K562 (cell line): ENCODE data around the gene RALB. TPM values are rescaled to one million over a fixed set of nuclear protein-coding genes. Genes with fewer than 3 reads are reported as not detected.

Experiments
- BCL6 ChIP-seq: fragments of 250-450 bp; sonication (Bioruptor Pico); IDR thresholded peaks from 2 replicates; pipeline ENCODE4 v1.4.0; 2020
- BCLAF1 ChIP-seq, 2 experiments: fragments of 450-650 bp in 1 of 2; IDR thresholded peaks; 2 replicates each; pipeline ENCODE4 v1.6.1; 2011 to 2017; ENCODE audit warnings: low read depth in 2 of 2, antibody characterized with exemption in 1 of 2, borderline replicate concordance in 1 of 2, low read length in 1 of 2, mild to moderate bottlenecking in 1 of 2, mixed read lengths in 1 of 2; ENCODE audit not compliant: control insufficient read depth in 1 of 2
- CBFA2T2 ChIP-seq: fragments of 450-650 bp; conservative IDR thresholded peaks from 2 replicates; pipeline ENCODE4 v1.6.1; 2017; ENCODE audit warnings: mild to moderate bottlenecking
- CBX3 ChIP-seq, 2 experiments: IDR thresholded peaks; 1 replicate in 1 of 2; 2 replicates in 1 of 2; pipeline ENCODE4 v1.6.1; 2012; ENCODE audit warnings: inconsistent platforms in 2 of 2, low read length in 2 of 2, borderline replicate concordance in 1 of 2, control low read depth in 1 of 2
- ERF ChIP-seq: fragments of 450-650 bp; formaldehyde crosslinking; IDR thresholded peaks from 2 replicates; pipeline ENCODE4 v1.4.0; 2020; ENCODE audit warnings: mild to moderate bottlenecking, mixed read lengths
- HNRNPL ChIP-seq: fragments of 200-400 bp; formaldehyde crosslinking; IDR thresholded peaks from 2 replicates; pipeline ENCODE4 v1.6.1; 2017; ENCODE audit warnings: low read depth, mild to moderate bottlenecking, low read length
- JUND ChIP-seq, 2 experiments: IDR thresholded peaks; 2 replicates in 1 of 2; 3 replicates in 1 of 2; pipeline ENCODE4 v1.6.1; 2011; ENCODE audit warnings: borderline replicate concordance in 2 of 2, low read depth in 2 of 2, low read length in 2 of 2, improper control_type of control experiment in 1 of 2, missing biosample characterization in 1 of 2, missing genetic modification characterization in 1 of 2, missing genetic modification reagents in 1 of 2
- MTA2 ChIP-seq: fragments of 450-650 bp; IDR thresholded peaks from 2 replicates; pipeline ENCODE4 v1.6.1; 2016; ENCODE audit warnings: low read depth
- OTX1 ChIP-seq: fragments of 450-650 bp; formaldehyde crosslinking; IDR thresholded peaks from 2 replicates; pipeline ENCODE4 v1.4.0; 2022; ENCODE audit warnings: mild to moderate bottlenecking
- RBFOX2 ChIP-seq: fragments of 200-400 bp; formaldehyde crosslinking; IDR thresholded peaks from 2 replicates; pipeline ENCODE4 v1.6.1; 2017; ENCODE audit warnings: low read depth, mild to moderate bottlenecking, low read length, moderate library complexity
- RBM34 ChIP-seq: fragments of 200-400 bp; formaldehyde crosslinking; IDR thresholded peaks from 2 replicates; pipeline ENCODE4 v1.6.1; 2018; ENCODE audit warnings: low read length, borderline replicate concordance; ENCODE audit not compliant: insufficient read depth
- VEZF1 ChIP-seq: fragments of 200-800 bp; sonication (Bioruptor generic); IDR thresholded peaks from 2 replicates; pipeline ENCODE4 v1.6.1; 2017; ENCODE audit warnings: missing genetic modification characterization, missing compliant biosample characterization
- ZBTB1 ChIP-seq: sonication (generic); formaldehyde crosslinking; IDR thresholded peaks from 2 replicates; pipeline ENCODE4 v1.8.1; 2023; ENCODE audit warnings: missing genetic modification reagents, low read depth, mild to moderate bottlenecking, borderline replicate concordance
- ZBTB33 ChIP-seq: sonication (generic); formaldehyde crosslinking; IDR thresholded peaks from 2 replicates; pipeline ENCODE4 v1.8.1; 2023; ENCODE audit warnings: mild to moderate bottlenecking, missing genetic modification reagents
- ZNF232 ChIP-seq: sonication (generic); formaldehyde crosslinking; IDR thresholded peaks from 2 replicates; pipeline ENCODE4 v1.8.0; 2022; ENCODE audit warnings: mild to moderate bottlenecking, missing genetic modification reagents
- ZNF316 ChIP-seq: fragments of 450-650 bp; IDR thresholded peaks from 2 replicates; pipeline ENCODE4 v1.6.1; 2016
- ZNF507 ChIP-seq: conservative IDR thresholded peaks from 2 replicates; pipeline ENCODE4 v1.6.1; 2017; ENCODE audit warnings: missing genetic modification characterization, missing compliant biosample characterization
- ZNF699 ChIP-seq: fragments of 250-450 bp; sonication (Bioruptor Pico); IDR thresholded peaks from 2 replicates; pipeline ENCODE4 v1.8.0; 2021; ENCODE audit warnings: mild to moderate bottlenecking, moderate library complexity; ENCODE audit not compliant: insufficient replicate concordance
- polyA plus RNA-seq, 8 experiments: library from polyadenylated mRNA; depleted of rRNA in 4 of 8; stranded (reverse) in 5 of 8; unstranded in 3 of 8; fragments of >200 nt; fragmentation: Nextera tagmentation in 2 of 8; fragmentation: Illumina TruSeq in 1 of 8; extraction: Ambion mirVana in 2 of 8; extraction: Trizol in 1 of 8; gene quantifications; 2 replicates each; pipeline versions ENCODE4 v1.2.1 to v1.2.3, GENCODE V29; 2011 to 2014; ENCODE audit warnings: inconsistent platforms in 1 of 8, missing spikeins in 1 of 8
- total RNA-seq, 7 experiments: library from RNA; depleted of rRNA in 6 of 7; stranded (reverse); fragments of >200 nt in 6 of 7; fragmentation: Illumina TruSeq in 2 of 7; extraction: Trizol in 2 of 7; gene quantifications; 2 replicates each; pipeline versions ENCODE4 v1.2.1 to v1.2.3, GENCODE V29; 2011 to 2021; ENCODE audit warnings: low replicate concordance in 1 of 7

RALB gene
- total and polyA plus RNA-seq, 9 of the 15 experiments (the other 6 are each of a cell fraction or from before 2014, with no cell fraction given) = 14.8 to 65.6 (median 38.4) TPM

DNA sequence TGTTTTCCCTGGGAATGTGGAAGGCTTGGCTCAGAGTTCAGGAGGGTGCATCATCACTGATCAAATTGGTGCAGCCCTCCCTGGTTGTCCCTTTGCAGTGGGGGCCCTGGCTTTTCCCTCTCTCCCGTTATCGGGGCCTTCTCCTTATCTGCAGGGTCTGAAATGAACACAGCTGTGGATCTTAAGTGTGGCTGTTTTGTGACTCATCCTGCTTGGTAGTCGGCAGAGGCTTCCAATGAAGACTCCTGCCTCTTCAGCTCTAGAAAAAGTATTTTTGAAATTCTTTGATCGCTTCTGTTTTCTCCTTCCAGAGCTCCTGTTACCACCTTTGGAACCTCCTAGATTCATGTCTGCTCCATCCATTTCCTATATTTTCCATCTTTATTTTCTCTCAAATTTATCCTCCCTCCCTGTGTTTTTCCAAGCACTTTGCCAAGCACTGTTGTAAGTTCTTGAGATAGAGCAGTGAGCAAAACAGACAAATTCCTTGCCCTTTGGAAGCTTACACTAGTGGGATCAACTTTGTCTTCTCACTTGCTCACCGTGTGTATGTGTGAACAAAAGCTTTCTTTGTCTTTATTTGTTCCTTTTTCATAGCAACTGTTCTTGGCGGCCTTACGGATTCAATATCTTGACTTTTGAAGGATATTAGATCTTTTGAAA, 45.7 kb downstream of the RALB start (continued):
- TF ChIP-seq MTA2 = peak; percentile 49; the same call in 1 of the 2 replicates
- no peak for TF ChIP-seq RBM34
- no peak for TF ChIP-seq ZNF699 (CRISPR knock-in tag)
- 0 out of 2 replicates have a peak, but pooled peaks have one; percentile 18 for TF ChIP-seq VEZF1 (CRISPR knock-in tag)
- TF ChIP-seq BCL6 (CRISPR knock-in tag) = no peak
- TF ChIP-seq JUND (IDR thresholded peaks at IDR 0.05; ENCODE audit: borderline replicate concordance, low read depth, low read length) = peak; percentile 94
- peak; percentile 89; the same call in 1 of the 3 replicates for TF ChIP-seq JUND (tag; IDR thresholded peaks at IDR 0.05; ENCODE audit: borderline replicate concordance, low read depth, low read length)
- no peak for TF ChIP-seq RBFOX2
- TF ChIP-seq BCLAF1 (IDR thresholded peaks at IDR 0.05; ENCODE audit: borderline replicate concordance in 1 of 2, control insufficient read depth in 1 of 2, low read depth in 2 of 2, low read length in 1 of 2) = 0 out of 4 replicates have a peak, but pooled peaks of 1 of the 2 experiments have one; percentile 25
- TF ChIP-seq OTX1 = no peak
- no peak for TF ChIP-seq ZNF316
- TF ChIP-seq CBFA2T2 = peak; percentile 76
- TF ChIP-seq ZBTB33 (CRISPR knock-in tag) = no peak
- TF ChIP-seq HNRNPL = no peak
- TF ChIP-seq ZNF507 (tag) = no peak
- no peak for TF ChIP-seq ERF (CRISPR knock-in tag)
- no peak for TF ChIP-seq CBX3 (IDR thresholded peaks at IDR 0.05; ENCODE audit: borderline replicate concordance in 1 of 2, low read length in 2 of 2)
- no peak for TF ChIP-seq ZNF232 (CRISPR knock-in tag)
- TF ChIP-seq ZBTB1 (CRISPR knock-in tag) = no peak
